OCI-LY7 (cell line): ENCODE data around the gene POC1A.

Experiments
- EZH2phosphoT487 ChIP-seq: fragments of 200-600 bp; sonication (generic); IDR thresholded peaks from 2 replicates; pipeline ENCODE4 v1.6.1; 2018; ENCODE audit warnings: low read depth, borderline replicate concordance, mild to moderate bottlenecking, mixed run types, antibody characterized with exemption, low read length, moderate library complexity, mixed read lengths
- TF ChIP-seq, protein P1 (sequence below): fragments of 200-600 bp; sonication (generic); conservative IDR thresholded peaks from 2 replicates; pipeline ENCODE4 v1.5.1; 2014; ENCODE audit warnings: mild to moderate bottlenecking, antibody characterized with exemption, low read length, moderate library complexity, mixed read lengths

DNA sequence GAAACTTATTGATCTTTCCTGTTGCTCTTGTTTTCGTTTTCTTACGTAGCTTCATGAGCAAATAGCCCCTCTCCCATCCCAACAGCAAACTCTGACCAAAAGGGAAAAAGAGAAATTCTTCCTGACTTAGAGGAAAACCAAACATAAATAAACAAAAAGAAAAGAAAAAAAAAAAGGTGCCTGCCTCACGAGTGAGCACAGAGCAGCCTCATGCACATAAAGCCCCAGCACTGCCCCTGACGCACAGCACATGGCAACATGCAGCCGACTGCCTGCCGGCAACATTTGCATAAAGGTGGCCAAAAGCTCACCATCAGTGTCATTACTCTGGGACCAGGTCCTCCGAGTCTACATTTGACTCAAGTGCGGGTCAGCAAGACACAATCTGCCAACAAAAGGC is 6.4 kb downstream of the POC1A start:
- TF ChIP-seq, protein P1, sequence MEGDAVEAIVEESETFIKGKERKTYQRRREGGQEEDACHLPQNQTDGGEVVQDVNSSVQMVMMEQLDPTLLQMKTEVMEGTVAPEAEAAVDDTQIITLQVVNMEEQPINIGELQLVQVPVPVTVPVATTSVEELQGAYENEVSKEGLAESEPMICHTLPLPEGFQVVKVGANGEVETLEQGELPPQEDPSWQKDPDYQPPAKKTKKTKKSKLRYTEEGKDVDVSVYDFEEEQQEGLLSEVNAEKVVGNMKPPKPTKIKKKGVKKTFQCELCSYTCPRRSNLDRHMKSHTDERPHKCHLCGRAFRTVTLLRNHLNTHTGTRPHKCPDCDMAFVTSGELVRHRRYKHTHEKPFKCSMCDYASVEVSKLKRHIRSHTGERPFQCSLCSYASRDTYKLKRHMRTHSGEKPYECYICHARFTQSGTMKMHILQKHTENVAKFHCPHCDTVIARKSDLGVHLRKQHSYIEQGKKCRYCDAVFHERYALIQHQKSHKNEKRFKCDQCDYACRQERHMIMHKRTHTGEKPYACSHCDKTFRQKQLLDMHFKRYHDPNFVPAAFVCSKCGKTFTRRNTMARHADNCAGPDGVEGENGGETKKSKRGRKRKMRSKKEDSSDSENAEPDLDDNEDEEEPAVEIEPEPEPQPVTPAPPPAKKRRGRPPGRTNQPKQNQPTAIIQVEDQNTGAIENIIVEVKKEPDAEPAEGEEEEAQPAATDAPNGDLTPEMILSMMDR: no peak
- no peak for TF ChIP-seq EZH2phosphoT487
